Rectal smooth muscle tissue (tissue), 1 donor: ENCODE measurements around the gene LRRC8D.
A peak's percentile ranks its signal among the peaks of the same experiment; 100 is the strongest.
"Not testable (repeated sequence)": the region's sequence is repeated elsewhere in the genome, so short reads cannot be mapped to it uniquely, and the experiment has no call there.

ENCODE experiments used
- H3K27ac ChIP-seq: one replicate; pipeline ENCODE4 v1.7.0; 2013; ENCODE audit warnings: low read depth, low read length, inconsistent platforms
- H3K27me3 ChIP-seq: one replicate; pipeline ENCODE4 v1.7.0; 2013; ENCODE audit warnings: low read length; ENCODE audit not compliant: control insufficient read depth, insufficient read depth
- H3K36me3 ChIP-seq: one replicate; pipeline ENCODE4 v1.7.0; 2013; ENCODE audit warnings: low read length; ENCODE audit not compliant: control insufficient read depth, insufficient read depth
- H3K4me1 ChIP-seq: one replicate; pipeline ENCODE4 v1.7.0; 2013; ENCODE audit warnings: low read length; ENCODE audit not compliant: control insufficient read depth, insufficient read depth
- H3K4me3 ChIP-seq: one replicate; pipeline ENCODE4 v1.7.0; 2013; ENCODE audit warnings: low read length
- H3K9ac ChIP-seq: one replicate; pipeline ENCODE4 v1.7.0; 2013; ENCODE audit warnings: low read length

LRRC8D gene

GRCh38 chr1:89820422-89821321, at the start of gene LRRC8D:
Gene LRRC8D, plus strand, starts transcription at chr1:89821032. Its CDS starts 112,037 bp downstream, at chr1:89933069.
- H3K27me3 ChIP-seq, result no peaks in the 10 kb centered on the region
- H3K9ac ChIP-seq, result peak within 1 kb of the TSS; percentile 14
- H3K36me3 ChIP-seq, result no peaks in the 10 kb centered on the region
- peaks cover 6% of the 10 kb centered on the region for H3K4me1 ChIP-seq
- peak within 1 kb of the TSS; percentile 91 for H3K4me3 ChIP-seq
- H3K27ac ChIP-seq, result peak within 1 kb of the TSS; percentile 52

DNA sequence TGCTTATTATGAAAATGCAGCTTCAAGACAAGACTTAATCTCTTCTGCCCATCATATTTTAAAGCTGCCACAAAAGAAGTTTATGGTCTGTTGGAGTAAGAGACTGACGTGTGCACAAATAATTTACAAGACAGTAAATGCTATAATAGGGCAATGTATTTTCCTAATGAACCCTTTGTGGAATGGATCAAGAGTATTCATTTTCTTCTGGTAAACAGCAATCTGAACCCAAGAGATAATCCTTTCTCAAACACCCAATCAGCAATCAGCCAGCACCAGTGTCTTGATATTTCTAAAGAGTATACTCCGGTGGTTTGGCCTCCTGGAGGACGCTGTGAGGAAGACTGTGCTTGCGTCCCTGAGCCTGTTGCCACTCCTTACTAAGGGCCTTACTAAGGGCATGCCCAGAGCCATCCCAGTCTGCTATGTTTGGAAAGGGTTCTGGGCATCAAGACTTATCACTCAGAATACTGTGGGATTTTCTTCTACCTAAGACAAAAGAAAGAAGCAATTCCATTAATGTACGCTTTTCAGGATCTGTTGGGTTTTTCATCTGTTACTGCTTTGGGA, 48.8 kb upstream of the LRRC8D start:
- Histone ChIP-seq H3K36me3 (no peaks in the 10 kb centered on the region), H3K27ac (no peak overlapping the region), H3K4me3 (no peak overlapping the region), H3K9ac (no peak overlapping the region), H3K4me1 (no peaks in the 10 kb centered on the region), H3K27me3 (no peaks in the 10 kb centered on the region)

- H3K4me1 ChIP-seq, H3K27ac ChIP-seq, H3K4me3 ChIP-seq, H3K36me3 ChIP-seq, H3K27me3 ChIP-seq, H3K9ac ChIP-seq: not testable (repeated sequence)
Observed at GRCh38 chr1:89776104-89776503, 44.7 kb upstream of the LRRC8D start.

- not testable (repeated sequence) for H3K27ac ChIP-seq, H3K4me1 ChIP-seq, H3K36me3 ChIP-seq, H3K4me3 ChIP-seq, H3K9ac ChIP-seq, H3K27me3 ChIP-seq
Observed at GRCh38 chr1:89777271-89777670, 43.6 kb upstream of the LRRC8D start.

- Histone ChIP-seq H3K4me1 (no peaks in the 10 kb centered on the region), H3K36me3 (no peaks in the 10 kb centered on the region), H3K4me3 (no peak overlapping the region), H3K27me3 (no peaks in the 10 kb centered on the region), H3K27ac (no peak overlapping the region), H3K9ac (no peak overlapping the region)
Observed at GRCh38 chr1:89779151-89779940, 41.5 kb upstream of the LRRC8D start.

DNA sequence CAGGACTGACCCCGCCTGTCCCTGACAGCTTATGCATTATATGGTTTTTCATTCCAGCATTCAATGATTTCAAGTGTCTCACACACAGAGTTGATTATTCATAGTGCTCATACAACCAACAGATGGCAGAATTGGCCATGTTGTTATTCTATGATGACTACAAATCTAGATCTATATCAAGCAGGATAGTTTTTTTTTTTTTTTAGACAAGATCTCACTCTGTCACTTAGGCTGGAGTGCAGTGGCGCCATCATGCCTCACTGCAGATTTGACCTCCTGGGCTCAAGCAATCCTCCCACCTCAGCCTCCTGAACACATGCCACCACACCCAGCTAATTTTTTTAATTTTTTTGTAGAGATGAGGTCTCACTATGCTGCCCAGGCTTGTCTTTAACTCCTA, 40.1 kb upstream of the LRRC8D start:
- H3K4me1 ChIP-seq, result no peaks in the 10 kb centered on the region
- no peak overlapping the region for H3K4me3 ChIP-seq
- no peaks in the 10 kb centered on the region for H3K36me3 ChIP-seq
- H3K27me3 ChIP-seq, result no peaks in the 10 kb centered on the region
- H3K27ac ChIP-seq, result no peak overlapping the region
- H3K9ac ChIP-seq, result no peak overlapping the region

- H3K36me3 ChIP-seq, result no peaks in the 10 kb centered on the region
- no peaks in the 10 kb centered on the region for H3K4me1 ChIP-seq
- H3K4me3 ChIP-seq, result no peak overlapping the region
- H3K27me3 ChIP-seq, result no peaks in the 10 kb centered on the region
- H3K9ac ChIP-seq, result no peak overlapping the region
- H3K27ac ChIP-seq, result no peak overlapping the region
Observed at GRCh38 chr1:89781494-89782126, 39.2 kb upstream of the LRRC8D start.

GRCh38 chr1:89786628-89787214, 34.1 kb upstream of the LRRC8D start:
- Histone ChIP-seq H3K27ac (no peak overlapping the region), H3K4me1 (no peaks in the 10 kb centered on the region), H3K4me3 (no peak overlapping the region), H3K36me3 (no peaks in the 10 kb centered on the region), H3K27me3 (no peaks in the 10 kb centered on the region), H3K9ac (no peak overlapping the region)

DNA sequence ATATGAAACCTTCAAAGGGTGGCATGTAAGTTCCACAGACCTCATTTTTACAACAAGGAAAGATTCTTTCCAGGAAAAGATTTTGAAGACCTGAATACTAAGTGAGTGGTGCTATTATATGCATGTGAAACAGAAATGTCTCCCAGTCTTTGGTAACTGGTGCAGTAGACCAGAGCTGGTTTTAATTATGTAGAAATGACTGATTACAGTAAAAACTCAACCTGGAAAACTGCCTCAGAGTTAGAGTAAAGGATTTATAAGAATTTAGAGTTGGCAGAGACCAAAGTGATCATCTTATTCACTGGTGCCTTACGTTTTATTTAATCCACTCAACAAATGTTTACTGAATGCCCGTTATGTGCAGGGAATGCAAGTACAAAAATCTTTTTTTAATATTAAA, 30.2 kb upstream of the LRRC8D start:
- no peak overlapping the region for H3K9ac ChIP-seq
- no peaks in the 10 kb centered on the region for H3K4me1 ChIP-seq
- H3K36me3 ChIP-seq, result no peaks in the 10 kb centered on the region

GRCh38 chr1:89791064-89791726, 29.6 kb upstream of the LRRC8D start:
- H3K36me3 ChIP-seq, result no peaks in the 10 kb centered on the region
- H3K9ac ChIP-seq, result no peak overlapping the region
- no peaks in the 10 kb centered on the region for H3K4me1 ChIP-seq
- no peaks in the 10 kb centered on the region for H3K27me3 ChIP-seq
- no peak overlapping the region for H3K4me3 ChIP-seq
- H3K27ac ChIP-seq, result no peak overlapping the region

More for the DNA sequence above, 30.2 kb upstream of the LRRC8D start:
- Histone ChIP-seq H3K27me3 (no peaks in the 10 kb centered on the region), H3K27ac (no peak overlapping the region), H3K4me3 (no peak overlapping the region)

DNA sequence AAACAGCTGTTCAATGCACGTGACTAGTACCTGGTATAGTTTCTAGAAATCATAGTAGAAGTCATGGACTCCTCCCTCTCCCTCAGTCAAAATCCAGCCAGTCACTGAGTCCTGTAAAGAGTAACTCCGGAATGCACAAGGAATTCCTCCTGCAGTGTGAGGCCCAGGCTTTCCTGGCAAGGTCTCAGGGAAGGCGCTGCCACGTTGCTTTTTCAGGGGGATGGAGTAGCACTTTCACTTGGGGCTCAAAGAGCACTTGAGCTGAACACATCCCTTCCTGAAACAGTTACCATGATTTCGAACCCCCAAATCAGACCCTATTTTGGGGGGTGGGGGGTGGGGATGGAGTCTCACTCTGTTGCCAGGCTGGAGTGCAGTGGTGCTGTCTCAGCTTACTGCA, 26.4 kb upstream of the LRRC8D start:
- H3K36me3 ChIP-seq, result no peaks in the 10 kb centered on the region
- no peaks in the 10 kb centered on the region for H3K4me1 ChIP-seq
- H3K9ac ChIP-seq, result no peak overlapping the region
- no peak overlapping the region for H3K4me3 ChIP-seq
- no peaks in the 10 kb centered on the region for H3K27me3 ChIP-seq
- no peak overlapping the region for H3K27ac ChIP-seq
